ENCODE results near the gene MISP. TPM values are rescaled to one million over a fixed set of nuclear protein-coding genes. Genes with fewer than 3 reads are reported as not detected.
"Not testable (repeated sequence)": the region's sequence is repeated elsewhere in the genome, so short reads cannot be mapped to it uniquely, and the experiment has no call there.

The MISP gene
- total RNA-seq, 2 donors from 2014 or later: 0.96 to 1.5 TPM

GRCh38 chr19:736125-736524, 14.8 kb upstream of the MISP start:
- H3K36me3 ChIP-seq: peaks cover 15% of the 10 kb centered on the region
- no peaks in the 10 kb centered on the region for H3K9me3 ChIP-seq
- H3K27me3 ChIP-seq: no peaks in the 10 kb centered on the region
- no peaks in the 10 kb centered on the region for H3K4me1 ChIP-seq
- DNase-seq (ENCODE audit: low spot score): no peak
- TF ChIP-seq CTCF (IDR thresholded peaks at IDR 0.05): no peak
- no peak overlapping the region for H3K4me3 ChIP-seq
- no peak overlapping the region for H3K27ac ChIP-seq

DNA sequence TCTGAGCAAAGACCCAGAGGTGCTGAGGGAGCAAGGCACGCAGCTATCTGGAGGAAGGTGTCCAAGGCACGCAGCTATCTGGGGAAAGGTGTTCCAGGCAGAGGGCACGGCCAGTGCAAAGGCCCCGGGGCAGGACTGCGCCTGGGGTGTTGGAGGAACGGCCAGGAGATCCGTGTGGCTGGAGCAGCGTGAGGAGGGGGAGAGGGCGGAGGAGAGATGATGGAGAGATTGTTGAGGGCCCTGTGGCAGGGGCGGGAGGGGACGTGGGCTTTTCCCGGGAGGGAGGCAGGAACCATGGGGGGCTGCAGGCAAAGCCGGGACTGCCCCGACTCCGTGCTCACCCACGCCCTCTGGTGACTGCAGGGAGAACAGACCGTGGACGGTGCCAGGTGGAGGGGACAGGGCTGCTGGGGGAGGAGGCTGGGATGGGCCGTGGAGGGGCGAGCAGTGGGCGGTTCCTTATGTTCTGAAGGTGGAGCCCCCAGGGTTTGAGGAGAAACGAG, 13.3 kb upstream of the MISP start:
- no peak for DNase-seq (ENCODE audit: low spot score)
- no peak overlapping the region for H3K4me3 ChIP-seq

GRCh38 chr19:738509-739128, 12.3 kb upstream of the MISP start:
- TF ChIP-seq CTCF (IDR thresholded peaks at IDR 0.05): no peak
- H3K27me3 ChIP-seq: no peaks in the 10 kb centered on the region
- no peak for DNase-seq (ENCODE audit: low spot score)
- H3K36me3 ChIP-seq: peaks cover 15% of the 10 kb centered on the region
- H3K9me3 ChIP-seq: peaks cover 0 to 3% of the 10 kb centered on the region in 2 donors
- H3K4me3 ChIP-seq: no peak overlapping the region
- no peaks in the 10 kb centered on the region for H3K4me1 ChIP-seq
- no peak overlapping the region for H3K27ac ChIP-seq

More for the DNA sequence above, 13.3 kb upstream of the MISP start:
- Histone ChIP-seq H3K36me3 (peaks cover 15% of the 10 kb centered on the region), H3K27me3 (no peaks in the 10 kb centered on the region), H3K9me3 (no peaks in the 10 kb centered on the region), H3K27ac (no peak overlapping the region), H3K4me1 (no peaks in the 10 kb centered on the region)
- peak; percentile 32 to 64 for TF ChIP-seq CTCF (IDR thresholded peaks at IDR 0.05)

DNA sequence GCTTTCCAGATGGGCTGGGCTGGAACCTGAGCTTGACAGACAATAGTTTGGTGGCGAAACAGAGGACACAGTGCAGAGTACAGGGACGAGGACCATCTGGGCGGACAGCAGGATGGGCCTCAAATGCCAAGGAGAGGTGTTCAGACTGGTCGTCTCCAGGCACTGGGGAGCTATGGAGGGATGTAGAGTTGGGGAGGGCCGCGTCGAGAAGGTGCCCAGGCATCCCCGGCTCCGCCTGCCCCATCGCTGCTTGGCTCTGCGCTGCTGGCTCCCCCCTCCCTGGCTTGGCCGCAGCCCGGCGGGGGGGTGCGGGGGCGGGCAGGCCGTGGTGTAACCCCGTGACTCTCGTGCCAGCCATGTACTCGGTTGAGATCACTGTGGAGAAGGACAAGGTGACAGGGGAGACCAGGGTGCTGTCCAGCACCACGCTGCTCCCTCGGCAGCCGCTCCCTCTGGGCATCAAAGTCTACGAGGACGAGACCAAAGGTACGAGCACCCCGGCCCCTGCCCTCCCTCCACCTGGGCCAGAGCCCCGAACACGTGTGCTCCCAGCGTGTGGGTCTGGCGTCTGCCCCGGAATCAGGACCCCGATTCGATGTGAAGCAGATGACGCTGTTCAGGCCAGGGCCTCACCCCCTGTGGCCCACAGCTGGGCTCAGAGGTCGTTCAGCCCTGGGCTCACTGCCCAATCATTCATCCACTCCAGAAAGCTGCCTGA, 10.8 kb upstream of the MISP start:
- no peak for TF ChIP-seq CTCF (IDR thresholded peaks at IDR 0.05)
- H3K27me3 ChIP-seq: no peaks in the 10 kb centered on the region
- H3K27ac ChIP-seq: no peak overlapping the region
- H3K9me3 ChIP-seq: peaks cover 0 to 14% of the 10 kb centered on the region in 2 donors
- H3K4me3 ChIP-seq: no peak overlapping the region
- peaks cover 15% of the 10 kb centered on the region for H3K36me3 ChIP-seq
- no peaks in the 10 kb centered on the region for H3K4me1 ChIP-seq
- DNase-seq (ENCODE audit: low spot score): no peak

GRCh38 chr19:740816-741505, 10.0 kb upstream of the MISP start:
- H3K27ac ChIP-seq; H3K4me3 ChIP-seq; DNase-seq (ENCODE audit: low spot score); H3K4me1 ChIP-seq; H3K27me3 ChIP-seq: not testable (repeated sequence)
- Histone ChIP-seq H3K9me3 (peaks cover 0 to 14% of the 10 kb centered on the region in 2 donors), H3K36me3 (peaks cover 13% of the 10 kb centered on the region)

DNA sequence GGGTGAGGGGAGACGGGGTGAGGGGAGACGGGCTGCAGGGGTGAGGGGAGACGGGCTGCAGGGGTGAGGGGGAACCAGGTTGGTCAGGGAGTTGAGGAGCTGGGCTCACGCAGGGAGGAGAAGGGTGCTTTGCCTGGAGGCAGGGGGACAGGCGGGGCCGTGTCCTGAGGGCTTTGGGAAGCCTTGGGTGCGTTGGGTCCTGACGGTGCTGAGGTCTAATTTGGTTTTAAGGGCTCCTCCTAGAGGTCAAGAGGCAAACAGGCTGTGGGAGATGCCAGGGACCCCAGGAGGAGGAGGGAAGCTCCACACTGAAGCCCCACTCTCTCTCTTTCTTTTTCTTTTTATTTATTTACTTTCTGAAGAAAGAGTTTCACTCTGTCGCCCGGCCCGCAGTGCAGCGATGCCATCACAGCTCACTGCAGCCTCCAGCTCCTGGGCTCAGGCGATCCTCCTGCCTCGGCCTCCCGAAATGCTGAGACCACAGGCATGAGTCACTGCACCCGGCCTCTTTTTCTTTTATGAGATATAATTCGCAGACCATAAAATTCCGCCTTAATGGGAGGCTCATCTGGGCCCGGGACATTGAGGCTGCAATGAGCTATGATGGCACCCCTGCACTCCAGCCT, 9.3 kb upstream of the MISP start:
- Histone ChIP-seq H3K9me3 (peaks cover 0 to 14% of the 10 kb centered on the region in 2 donors), H3K36me3 (peaks cover 14% of the 10 kb centered on the region), H3K4me1 (no peaks in the 10 kb centered on the region), H3K4me3 (no peak overlapping the region), H3K27me3 (no peaks in the 10 kb centered on the region), H3K27ac (no peak overlapping the region)
- DNase-seq (ENCODE audit: low spot score): no peak
- no peak for TF ChIP-seq CTCF (IDR thresholded peaks at IDR 0.05)

Data from right atrium auricular region (tissue), 2 donors.